ENCODE data around the gene EPHB2.

EPHB2 gene

GRCh38 chr1:22778408-22778807, 67.8 kb downstream of the EPHB2 start:
- Mint-ChIP-seq H3K27ac (no peak overlapping the region), H3K36me3 (ENCODE audit: low read depth) (no peaks in the 10 kb centered on the region), H3K4me1 (peaks cover 89% of the 10 kb centered on the region), H3K27me3 (ENCODE audit: low read depth, poor library complexity) (peaks cover 13% of the 10 kb centered on the region), H3K9me3 (no peaks in the 10 kb centered on the region), H3K4me3 (no peak overlapping the region)
- TF ChIP-seq CTCF (IDR thresholded peaks at IDR 0.05): no peak
- no peak for DNase-seq

GRCh38 chr1:22778862-22779520, 68.4 kb downstream of the EPHB2 start:
- Mint-ChIP-seq H3K4me3 (no peak overlapping the region), H3K9me3 (no peaks in the 10 kb centered on the region), H3K27ac (no peak overlapping the region), H3K36me3 (ENCODE audit: low read depth) (no peaks in the 10 kb centered on the region), H3K4me1 (peaks cover 83% of the 10 kb centered on the region), H3K27me3 (ENCODE audit: low read depth, poor library complexity) (peaks cover 13% of the 10 kb centered on the region)
- TF ChIP-seq CTCF (IDR thresholded peaks at IDR 0.05): no peak
- no peak for DNase-seq

- Mint-ChIP-seq H3K4me1 (peaks cover 66% of the 10 kb centered on the region), H3K9me3 (no peaks in the 10 kb centered on the region), H3K27me3 (ENCODE audit: low read depth, poor library complexity) (peaks cover 11% of the 10 kb centered on the region), H3K36me3 (ENCODE audit: low read depth) (no peaks in the 10 kb centered on the region), H3K27ac (no peak overlapping the region), H3K4me3 (peak overlapping the region; percentile 23)
- no peak for TF ChIP-seq CTCF (IDR thresholded peaks at IDR 0.05)
- peak; percentile 66 for DNase-seq
These were observed 70.1 kb downstream of the EPHB2 start for GRCh38 chr1:22780696-22781095.

- peaks cover 9% of the 10 kb centered on the region for H3K27me3 Mint-ChIP-seq (ENCODE audit: low read depth, poor library complexity)
- H3K36me3 Mint-ChIP-seq (ENCODE audit: low read depth): no peaks in the 10 kb centered on the region
- H3K4me1 Mint-ChIP-seq: peaks cover 60% of the 10 kb centered on the region
- no peak overlapping the region for H3K4me3 Mint-ChIP-seq
- no peak overlapping the region for H3K27ac Mint-ChIP-seq
- no peaks in the 10 kb centered on the region for H3K9me3 Mint-ChIP-seq
- DNase-seq: no peak
- TF ChIP-seq CTCF (IDR thresholded peaks at IDR 0.05): no peak
These were observed 70.8 kb downstream of the EPHB2 start for GRCh38 chr1:22781483-22781882.

- H3K9me3 Mint-ChIP-seq: no peaks in the 10 kb centered on the region
- TF ChIP-seq CTCF (IDR thresholded peaks at IDR 0.05): no peak
- no peaks in the 10 kb centered on the region for H3K36me3 Mint-ChIP-seq (ENCODE audit: low read depth)
- no peak for DNase-seq
- H3K27ac Mint-ChIP-seq: no peak overlapping the region
- no peak overlapping the region for H3K4me3 Mint-ChIP-seq
- H3K4me1 Mint-ChIP-seq: peaks cover 60% of the 10 kb centered on the region
- peaks cover 3% of the 10 kb centered on the region for H3K27me3 Mint-ChIP-seq (ENCODE audit: low read depth, poor library complexity)
These were observed 71.8 kb downstream of the EPHB2 start for GRCh38 chr1:22782406-22782805.

GRCh38 chr1:22784317-22784716, 73.7 kb downstream of the EPHB2 start:
- H3K27ac Mint-ChIP-seq: no peak overlapping the region
- H3K27me3 Mint-ChIP-seq (ENCODE audit: low read depth, poor library complexity): no peaks in the 10 kb centered on the region
- no peak for TF ChIP-seq CTCF (IDR thresholded peaks at IDR 0.05)
- peaks cover 53% of the 10 kb centered on the region for H3K4me1 Mint-ChIP-seq
- no peak for DNase-seq
- H3K36me3 Mint-ChIP-seq (ENCODE audit: low read depth): no peaks in the 10 kb centered on the region
- no peaks in the 10 kb centered on the region for H3K9me3 Mint-ChIP-seq
- no peak overlapping the region for H3K4me3 Mint-ChIP-seq

All from nephron progenitor cell (in vitro differentiated cells).